PC-9 (cell line): ENCODE measurements around the gene TRIM37.

ENCODE experiments used
- CTCF ChIP-seq: fragments of 200-600 bp; sonication (generic); conservative IDR thresholded peaks from 2 replicates; pipeline ENCODE4 v1.6.1; 2017; ENCODE audit warnings: mixed run types, antibody characterized with exemption, mild to moderate bottlenecking, moderate library complexity
- EZH2 ChIP-seq: fragments of 200-600 bp; sonication (generic); IDR thresholded peaks from 2 replicates; pipeline ENCODE4 v1.8.0; 2017; ENCODE audit warnings: antibody characterized with exemption, low read depth

GRCh38 chr17:59069856-59070255 is 36.8 kb downstream of the TRIM37 start:
- no peak for TF ChIP-seq CTCF
- no peak for TF ChIP-seq EZH2
